ENCODE measurements around the gene R3HDM2.

The R3HDM2 gene

DNA sequence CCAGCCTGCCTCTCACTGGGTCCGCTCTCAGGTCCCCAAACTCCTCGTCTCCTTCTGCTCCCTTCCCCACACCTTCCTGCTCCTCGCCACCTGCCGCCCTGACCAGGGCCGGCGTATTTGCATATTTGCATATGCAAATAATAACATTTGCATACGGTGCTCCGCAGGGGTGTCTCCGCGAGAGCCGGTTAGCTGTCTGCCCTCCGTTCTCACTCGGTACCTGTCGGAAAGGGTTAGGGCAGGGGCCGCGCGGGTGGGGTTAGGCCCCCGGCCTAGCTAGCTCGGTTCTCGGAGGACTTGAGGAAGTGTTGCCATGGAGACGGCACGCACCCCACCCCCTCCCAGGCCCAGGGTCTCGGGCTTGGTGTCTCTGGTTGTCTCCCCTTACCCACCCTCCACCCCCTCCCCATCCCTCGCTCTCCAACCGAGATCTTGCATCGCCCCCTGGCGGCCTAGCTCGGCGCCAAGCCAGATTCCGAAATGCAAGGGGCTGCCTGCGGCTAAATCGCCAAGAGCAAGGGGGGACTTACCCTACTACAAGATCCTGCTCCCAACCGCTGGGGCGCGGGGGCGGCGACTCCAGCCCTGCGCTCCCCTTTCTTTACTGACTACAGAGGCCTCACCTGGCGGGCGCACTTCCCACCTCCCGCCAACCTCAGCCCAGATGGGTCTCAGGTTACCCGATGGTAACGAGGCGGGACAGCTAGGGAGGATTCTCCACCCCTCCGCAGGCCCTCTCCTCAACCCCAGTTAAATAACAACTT lies 188.0 kb downstream of the R3HDM2 start:
- Histone ChIP-seq H3K27me3 (peaks cover 61 to 81% (median 76%) of the 10 kb centered on the region in 11 experiments), H3K4me1 (peaks cover 51 to 77% (median 70%) of the 10 kb centered on the region in 10 experiments), H3K4me2 (peak overlapping the region; percentile 92 to 100 (median 99)), H3K9ac (peak overlapping the region in 4 of 11 experiments; percentile 41 to 68 (median 56); a peak in 6 of 22 replicates), H4K20me1 (peaks cover 9 to 52% (median 37%) of the 10 kb centered on the region in 11 experiments; a peak in 20 of 22 replicates), H3K36me3 (no peaks in the 10 kb centered on the region), H3K4me3 (peak overlapping the region; percentile 43 to 64 (median 52)), H3K9me3 (replicated peaks in 1 of 11) (no peaks in the 10 kb centered on the region), H3K27ac (no peak overlapping the region)
- no peak for TF ChIP-seq Cebpa-rat (IDR thresholded peaks at IDR 0.05)

- TF ChIP-seq Cebpa-rat (IDR thresholded peaks at IDR 0.05): no peak
- H3K4me1 ChIP-seq: peaks cover 56 to 83% (median 76%) of the 10 kb centered on the region in 10 experiments
- H3K4me2 ChIP-seq: peak overlapping the region; percentile 92 to 100 (median 99)
- H3K4me3 ChIP-seq: peak overlapping the region; percentile 43 to 64 (median 52); a peak in 18 of 20 replicates
- no peaks in the 10 kb centered on the region for H3K36me3 ChIP-seq
- H4K20me1 ChIP-seq: peaks cover 9 to 58% (median 43%) of the 10 kb centered on the region in 11 experiments; a peak in 20 of 22 replicates
- no peaks in the 10 kb centered on the region for H3K9me3 ChIP-seq (replicated peaks in 1 of 11)
- no peak overlapping the region for H3K27ac ChIP-seq
- peak overlapping the region in 1 of 11 experiments; percentile 37; a peak in 1 of 22 replicates for H3K9ac ChIP-seq
- H3K27me3 ChIP-seq: peaks cover 67 to 87% (median 82%) of the 10 kb centered on the region in 11 experiments
Measured at GRCh38 chr12:57242329-57242690, 188.5 kb downstream of the R3HDM2 start.

DNA sequence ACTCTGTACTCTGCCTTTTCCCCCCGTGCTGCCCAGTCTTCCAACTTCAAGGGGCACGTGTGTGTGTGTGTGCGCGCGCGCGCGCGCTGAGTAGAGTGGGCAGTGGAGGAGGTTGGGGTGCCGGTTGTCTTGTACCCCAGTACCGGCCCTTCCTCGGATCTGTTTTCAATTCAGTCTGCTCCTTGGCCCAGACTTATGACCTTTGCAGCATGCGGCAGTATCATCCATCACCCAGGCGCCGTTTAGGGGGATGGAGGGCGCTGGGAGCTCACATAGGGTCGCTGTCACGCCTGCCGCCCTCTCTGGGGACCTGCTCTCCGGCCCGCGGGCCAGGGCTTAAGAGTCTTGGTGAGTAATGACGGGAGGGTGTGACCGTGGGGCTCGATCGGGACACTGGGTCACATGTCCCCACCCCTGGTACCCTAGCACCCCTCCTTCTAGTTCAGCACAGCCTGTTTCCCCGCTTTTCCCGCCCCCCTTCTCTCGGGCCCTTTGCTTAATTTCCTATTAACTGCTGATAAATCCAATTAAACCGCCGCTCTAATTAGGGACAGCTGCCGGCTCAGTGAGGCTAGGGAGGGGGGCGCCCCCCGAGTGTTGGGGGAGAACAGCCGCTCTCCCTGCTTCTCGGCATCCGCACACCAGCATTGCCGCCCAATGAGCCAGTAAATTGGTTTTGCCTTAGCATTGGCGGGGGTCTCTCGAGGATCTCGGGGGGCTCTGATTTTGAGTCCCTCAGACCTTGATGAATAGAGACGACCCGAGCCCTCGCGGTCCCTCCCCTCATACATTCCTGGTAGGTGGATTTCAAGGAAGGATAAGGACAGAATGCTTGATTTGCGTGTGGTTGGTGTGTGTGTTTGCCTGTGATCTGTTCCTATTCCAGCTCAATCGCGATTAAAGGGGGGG lies 189.2 kb downstream of the R3HDM2 start:
- Histone ChIP-seq H4K20me1 (peaks cover 9 to 64% (median 50%) of the 10 kb centered on the region in 11 experiments; a peak in 20 of 22 replicates), H3K4me1 (peaks cover 56 to 84% (median 78%) of the 10 kb centered on the region in 10 experiments), H3K4me2 (peak overlapping the region; percentile 92 to 100 (median 99)), H3K9me3 (replicated peaks in 1 of 11) (no peaks in the 10 kb centered on the region), H3K27ac (no peak overlapping the region), H3K9ac (peak overlapping the region in 3 of 11 experiments; percentile 71 to 87 (median 78); a peak in 4 of 22 replicates), H3K27me3 (peaks cover 73 to 94% (median 88%) of the 10 kb centered on the region in 11 experiments), H3K4me3 (peak overlapping the region in 9 of 10 experiments; percentile 55 to 80 (median 65); a peak in 9 of 20 replicates), H3K36me3 (no peaks in the 10 kb centered on the region)
- no peak for TF ChIP-seq Cebpa-rat (IDR thresholded peaks at IDR 0.05)

DNA sequence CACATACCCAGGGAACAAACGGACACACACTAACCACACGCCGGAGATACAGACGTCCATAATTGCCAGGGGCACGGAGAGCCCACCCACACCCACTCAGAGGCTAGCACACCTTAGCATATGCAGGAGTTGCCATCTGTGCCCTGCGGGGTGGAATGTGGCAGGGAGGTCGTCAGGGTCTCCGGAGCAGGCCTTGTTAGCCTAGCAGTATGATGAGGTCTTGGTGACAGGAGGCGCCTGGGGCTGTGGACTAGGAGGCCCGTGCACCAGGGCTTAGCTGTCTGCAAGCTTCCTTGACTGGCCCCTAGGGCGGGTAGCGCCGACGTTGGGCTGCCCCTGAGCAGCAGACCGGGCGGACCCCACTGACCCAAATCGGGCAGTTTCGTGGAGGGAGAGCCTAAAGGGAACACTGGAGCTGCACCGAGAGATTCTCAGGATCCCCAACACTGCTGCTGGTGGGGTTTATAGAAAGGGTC lies 189.9 kb downstream of the R3HDM2 start:
- H4K20me1 ChIP-seq: peaks cover 14 to 71% (median 56%) of the 10 kb centered on the region in 11 experiments; a peak in 20 of 22 replicates
- no peak for TF ChIP-seq Cebpa-rat (IDR thresholded peaks at IDR 0.05)
- H3K4me1 ChIP-seq: peaks cover 60 to 86% (median 82%) of the 10 kb centered on the region in 10 experiments
- H3K9me3 ChIP-seq (replicated peaks in 1 of 11): no peaks in the 10 kb centered on the region
- no peak overlapping the region; a peak in 1 of 22 replicates for H3K27ac ChIP-seq
- H3K4me3 ChIP-seq: peak overlapping the region; percentile 60 to 80 (median 66)
- peak overlapping the region; percentile 92 to 100 (median 99) for H3K4me2 ChIP-seq
- peaks cover 80 to 100% (median 95%) of the 10 kb centered on the region in 11 experiments for H3K27me3 ChIP-seq
- H3K36me3 ChIP-seq: peaks cover 0 to 3% (median 0%) of the 10 kb centered on the region in 11 experiments; a peak in 2 of 22 replicates
- peak overlapping the region in 10 of 11 experiments; percentile 27 to 87 (median 76); a peak in 17 of 22 replicates for H3K9ac ChIP-seq

DNA sequence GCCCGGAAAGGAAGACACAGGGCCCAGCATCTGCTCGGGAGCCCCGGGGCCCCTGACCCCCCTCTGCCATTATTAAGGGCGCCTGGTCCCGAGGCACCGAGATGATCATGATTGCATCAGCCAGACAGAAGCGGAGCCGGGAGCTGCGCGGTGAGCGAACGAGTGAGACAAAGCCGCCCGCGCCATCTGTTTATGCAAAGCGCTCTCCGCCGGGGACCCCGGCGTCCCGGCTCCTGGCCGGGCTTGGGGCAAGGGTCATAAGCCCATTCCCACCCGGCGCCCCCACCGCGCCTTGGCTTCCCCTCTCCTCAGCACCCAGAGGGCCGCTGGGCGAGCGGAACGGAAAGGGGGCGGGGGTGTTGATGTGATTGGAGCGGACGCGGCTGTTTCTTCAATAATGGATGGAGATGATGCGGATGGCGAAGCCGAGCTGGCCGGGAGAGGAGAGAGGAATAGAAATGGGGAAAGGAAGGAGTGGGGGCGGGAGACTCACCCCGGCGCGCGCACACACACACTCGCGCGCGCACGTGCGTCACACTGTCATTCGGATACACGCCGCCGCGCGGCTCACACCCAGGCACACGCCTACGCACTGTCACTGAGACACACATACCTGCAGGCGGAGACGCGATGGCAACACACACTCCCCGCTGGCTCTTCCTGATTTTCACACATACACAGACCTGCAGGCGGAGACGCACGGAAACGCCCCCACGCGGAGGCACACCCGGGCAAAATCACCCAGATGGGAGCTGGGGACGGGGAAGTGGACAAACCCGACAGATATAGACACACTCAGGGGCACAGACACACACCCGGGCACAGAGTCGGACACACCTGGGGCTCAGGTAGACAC lies 190.5 kb downstream of the R3HDM2 start:
- Histone ChIP-seq H3K4me1 (peaks cover 65 to 89% (median 84%) of the 10 kb centered on the region in 10 experiments), H3K27ac (peak overlapping the region; percentile 36 to 86 (median 66); a peak in 21 of 22 replicates)

GRCh38 chr12:57239587-57240065 lies 191.2 kb downstream of the R3HDM2 start:
- peaks cover 0 to 17% (median 11%) of the 10 kb centered on the region in 11 experiments; a peak in 15 of 22 replicates for H3K36me3 ChIP-seq
- H3K27ac ChIP-seq: peak overlapping the region; percentile 36 to 86 (median 66); a peak in 21 of 22 replicates
- peaks cover 88 to 100% (median 100%) of the 10 kb centered on the region in 11 experiments for H3K27me3 ChIP-seq
- H3K9me3 ChIP-seq (replicated peaks in 1 of 11): no peaks in the 10 kb centered on the region
- H3K4me2 ChIP-seq: peak overlapping the region; percentile 92 to 100 (median 99)
- H3K4me1 ChIP-seq: peaks cover 66 to 91% (median 86%) of the 10 kb centered on the region in 10 experiments
- peak overlapping the region; percentile 27 to 87 (median 76) for H3K9ac ChIP-seq
- H3K4me3 ChIP-seq: peak overlapping the region; percentile 60 to 80 (median 66)
- H4K20me1 ChIP-seq: peaks cover 27 to 84% (median 70%) of the 10 kb centered on the region in 11 experiments; a peak in 21 of 22 replicates
- no peak for TF ChIP-seq Cebpa-rat (IDR thresholded peaks at IDR 0.05)

More for the DNA sequence above, 190.5 kb downstream of the R3HDM2 start:
- no peak for TF ChIP-seq Cebpa-rat (IDR thresholded peaks at IDR 0.05)
- Histone ChIP-seq H3K27me3 (peaks cover 87 to 100% (median 100%) of the 10 kb centered on the region in 11 experiments), H3K9me3 (replicated peaks in 1 of 11) (no peaks in the 10 kb centered on the region), H4K20me1 (peaks cover 21 to 78% (median 63%) of the 10 kb centered on the region in 11 experiments; a peak in 21 of 22 replicates), H3K4me2 (peak overlapping the region; percentile 92 to 100 (median 99)), H3K36me3 (peaks cover 0 to 10% (median 4%) of the 10 kb centered on the region in 11 experiments; a peak in 12 of 22 replicates), H3K4me3 (peak overlapping the region; percentile 60 to 80 (median 66)), H3K9ac (peak overlapping the region; percentile 27 to 87 (median 76))

GRCh38 chr12:57238854-57239554 lies 191.8 kb downstream of the R3HDM2 start:
- Histone ChIP-seq H3K27ac (peak overlapping the region in 7 of 11 experiments; percentile 39 to 86 (median 69); a peak in 9 of 22 replicates), H3K36me3 (peaks cover 4 to 23% (median 17%) of the 10 kb centered on the region in 11 experiments), H3K4me3 (peak overlapping the region; percentile 60 to 80 (median 66)), H3K27me3 (peaks cover 83 to 100% (median 100%) of the 10 kb centered on the region in 11 experiments), H3K4me1 (peaks cover 70 to 95% (median 89%) of the 10 kb centered on the region in 10 experiments), H3K9ac (peak overlapping the region in 10 of 11 experiments; percentile 27 to 87 (median 76); a peak in 19 of 22 replicates), H4K20me1 (peaks cover 33 to 84% (median 70%) of the 10 kb centered on the region in 11 experiments; a peak in 21 of 22 replicates), H3K9me3 (replicated peaks in 1 of 11) (no peaks in the 10 kb centered on the region), H3K4me2 (peak overlapping the region; percentile 92 to 100 (median 99))
- TF ChIP-seq Cebpa-rat (IDR thresholded peaks at IDR 0.05): no peak
